NCI-H1105 treated with DMSO at 0.1 percent for 48 hours (cell line): ENCODE results near the gene TOR1AIP1.
A peak's percentile ranks its signal among the peaks of the same experiment; 100 is the strongest.
"Not testable (repeated sequence)": the region's sequence is repeated elsewhere in the genome, so short reads cannot be mapped to it uniquely, and the experiment has no call there.

ENCODE experiments used
- DNase-seq: peaks from one replicate; lab custom pipeline; 2025; lab: John Stamatoyannopoulos, UW

The TOR1AIP1 gene

GRCh38 chr1:179882253-179883039 is at the start of gene TOR1AIP1:
Gene TOR1AIP1 (plus strand): TSS chr1:179882285. CDS start chr1:179882503, 218 bp downstream.
- peak; percentile 98 for DNase-seq

- not testable (repeated sequence) for DNase-seq
Observed at GRCh38 chr1:179836686-179837445, 45.2 kb upstream of the TOR1AIP1 start.

GRCh38 chr1:179840107-179840506 is 42.0 kb upstream of the TOR1AIP1 start:
- DNase-seq: no peak

GRCh38 chr1:179848233-179848632 is 33.9 kb upstream of the TOR1AIP1 start:
- DNase-seq: no peak

- no peak for DNase-seq
Observed at GRCh38 chr1:179853102-179853501, 29.0 kb upstream of the TOR1AIP1 start.

- DNase-seq: not testable (repeated sequence)
Observed at GRCh38 chr1:179855831-179856230, 26.3 kb upstream of the TOR1AIP1 start.

GRCh38 chr1:179856296-179856695 is 25.8 kb upstream of the TOR1AIP1 start:
- no peak for DNase-seq

GRCh38 chr1:179857009-179857408 is 25.1 kb upstream of the TOR1AIP1 start:
- DNase-seq: no peak

GRCh38 chr1:179860652-179861051 is 21.4 kb upstream of the TOR1AIP1 start:
- no peak for DNase-seq

GRCh38 chr1:179865377-179865776 is 16.7 kb upstream of the TOR1AIP1 start:
- DNase-seq: no peak

- DNase-seq: no peak
Observed at GRCh38 chr1:179866616-179867015, 15.5 kb upstream of the TOR1AIP1 start.

GRCh38 chr1:179867493-179868330 is 14.4 kb upstream of the TOR1AIP1 start:
- DNase-seq: peak; percentile 42

- no peak for DNase-seq
Observed at GRCh38 chr1:179870870-179871269, 11.2 kb upstream of the TOR1AIP1 start.

- DNase-seq: no peak
Observed at GRCh38 chr1:179871940-179872339, 10.1 kb upstream of the TOR1AIP1 start.

GRCh38 chr1:179872558-179872957 is 9.5 kb upstream of the TOR1AIP1 start:
- no peak for DNase-seq

GRCh38 chr1:179873438-179873851 is 8.6 kb upstream of the TOR1AIP1 start:
- DNase-seq: no peak

GRCh38 chr1:179875596-179876299 is 6.3 kb upstream of the TOR1AIP1 start:
- no peak for DNase-seq

- DNase-seq: no peak
Observed at GRCh38 chr1:179876300-179876715, 5.8 kb upstream of the TOR1AIP1 start.

- DNase-seq: peak; percentile 84
Observed at GRCh38 chr1:179877586-179878265, 4.4 kb upstream of the TOR1AIP1 start, which contains the start of gene TOR1AIP2. Gene TOR1AIP2 (minus strand): TSS chr1:179877803. CDS start chr1:179852665, 25,138 bp downstream.

GRCh38 chr1:179879797-179880196 is 2.3 kb upstream of the TOR1AIP1 start:
- DNase-seq: no peak
